ENCODE results near the gene AATK. TPM values are rescaled to one million over a fixed set of nuclear protein-coding genes. Genes with fewer than 3 reads are reported as not detected.

Gene AATK
- total and polyA plus RNA-seq, 10 of the 15 experiments (the other 5 are each of a cell fraction or from before 2014, with no cell fraction given), result 0.04 TPM; not detected in 9

- Histone ChIP-seq H3K79me2 (ENCODE audit: control insufficient read depth, insufficient read depth, low read length) (no peaks in the 10 kb centered on the region), H3K4me3 (no peak overlapping the region), H3K27ac (ENCODE audit: control insufficient read depth, insufficient read depth) (no peak overlapping the region), H3K4me1 (ENCODE audit: control insufficient read depth, insufficient read depth, low read length) (no peaks in the 10 kb centered on the region), H3K9me3 (replicated peaks; ENCODE audit: control insufficient read depth, insufficient read depth, low read length) (no peaks in the 10 kb centered on the region), H3K36me3 (ENCODE audit: control insufficient read depth in 2 of 2, insufficient read depth in 2 of 2, low read length in 1 of 2) (no peaks in the 10 kb centered on the region), H4K20me1 (ENCODE audit: control insufficient read depth, insufficient read depth) (no peaks in the 10 kb centered on the region), H3K4me2 (ENCODE audit: control insufficient read depth, insufficient read depth) (no peak overlapping the region), H3K27me3 (replicated peaks in 1 of 2; ENCODE audit: control insufficient read depth in 2 of 2, insufficient read depth in 2 of 2, low read length in 1 of 2) (no peaks in the 10 kb centered on the region; a peak in 1 of 4 replicates), H3K9ac (ENCODE audit: control insufficient read depth, insufficient read depth, low read length) (no peak overlapping the region), H2AFZ (ENCODE audit: control insufficient read depth, low read depth, low read length) (no peak overlapping the region)
- POLR2A ChIA-PET, result no interaction called here
- DNase-seq (ENCODE audit: low read depth, low spot score), result no peak
- CTCF ChIA-PET, result no interaction called here
- ATAC-seq, result no peak
- WGBS (ENCODE audit: insufficient coverage, insufficient replicate concordance, low lambda C conversion rate, missing lambda C conversion rate), result 30% methylated on average over 30 of the region's 30 CpGs
- in situ Hi-C loops (cut with MboI), result no loop called here
- intact Hi-C loops (cut with micrococcal nuclease; ENCODE audit: unreplicated experiment), result no loop called here
- SMC1A ChIA-PET (ENCODE audit: uncharacterized antibody, unreplicated experiment), result no interaction called here
- RAD21 ChIA-PET (ENCODE audit: unreplicated experiment), result no interaction called here
- TF ChIP-seq KAT2A (conservative IDR thresholded peaks at IDR 0.05; ENCODE audit: control insufficient read depth, low read depth, low read length) (no peak), SMAD5 (IDR thresholded peaks at IDR 0.05; ENCODE audit: low read depth) (no peak), BCL11A (IDR thresholded peaks at IDR 0.05; ENCODE audit: low read depth, low read length) (no peak), NFXL1 (IDR thresholded peaks at IDR 0.05; ENCODE audit: borderline replicate concordance) (no peak), EGR1 (IDR thresholded peaks at IDR 0.05; ENCODE audit: borderline replicate concordance in 1 of 2, low read depth in 2 of 2, low read length in 2 of 2) (no peak), ASH2L (IDR thresholded peaks at IDR 0.05; ENCODE audit: borderline replicate concordance, low read depth) (no peak), CBX3 (IDR thresholded peaks at IDR 0.05; ENCODE audit: borderline replicate concordance, low read depth) (no peak)
- TF ChIP-seq, protein P1, sequence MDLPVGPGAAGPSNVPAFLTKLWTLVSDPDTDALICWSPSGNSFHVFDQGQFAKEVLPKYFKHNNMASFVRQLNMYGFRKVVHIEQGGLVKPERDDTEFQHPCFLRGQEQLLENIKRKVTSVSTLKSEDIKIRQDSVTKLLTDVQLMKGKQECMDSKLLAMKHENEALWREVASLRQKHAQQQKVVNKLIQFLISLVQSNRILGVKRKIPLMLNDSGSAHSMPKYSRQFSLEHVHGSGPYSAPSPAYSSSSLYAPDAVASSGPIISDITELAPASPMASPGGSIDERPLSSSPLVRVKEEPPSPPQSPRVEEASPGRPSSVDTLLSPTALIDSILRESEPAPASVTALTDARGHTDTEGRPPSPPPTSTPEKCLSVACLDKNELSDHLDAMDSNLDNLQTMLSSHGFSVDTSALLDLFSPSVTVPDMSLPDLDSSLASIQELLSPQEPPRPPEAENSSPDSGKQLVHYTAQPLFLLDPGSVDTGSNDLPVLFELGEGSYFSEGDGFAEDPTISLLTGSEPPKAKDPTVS (IDR thresholded peaks at IDR 0.05; ENCODE audit: low read depth, low read length), result no peak
- TF ChIP-seq, protein P2, sequence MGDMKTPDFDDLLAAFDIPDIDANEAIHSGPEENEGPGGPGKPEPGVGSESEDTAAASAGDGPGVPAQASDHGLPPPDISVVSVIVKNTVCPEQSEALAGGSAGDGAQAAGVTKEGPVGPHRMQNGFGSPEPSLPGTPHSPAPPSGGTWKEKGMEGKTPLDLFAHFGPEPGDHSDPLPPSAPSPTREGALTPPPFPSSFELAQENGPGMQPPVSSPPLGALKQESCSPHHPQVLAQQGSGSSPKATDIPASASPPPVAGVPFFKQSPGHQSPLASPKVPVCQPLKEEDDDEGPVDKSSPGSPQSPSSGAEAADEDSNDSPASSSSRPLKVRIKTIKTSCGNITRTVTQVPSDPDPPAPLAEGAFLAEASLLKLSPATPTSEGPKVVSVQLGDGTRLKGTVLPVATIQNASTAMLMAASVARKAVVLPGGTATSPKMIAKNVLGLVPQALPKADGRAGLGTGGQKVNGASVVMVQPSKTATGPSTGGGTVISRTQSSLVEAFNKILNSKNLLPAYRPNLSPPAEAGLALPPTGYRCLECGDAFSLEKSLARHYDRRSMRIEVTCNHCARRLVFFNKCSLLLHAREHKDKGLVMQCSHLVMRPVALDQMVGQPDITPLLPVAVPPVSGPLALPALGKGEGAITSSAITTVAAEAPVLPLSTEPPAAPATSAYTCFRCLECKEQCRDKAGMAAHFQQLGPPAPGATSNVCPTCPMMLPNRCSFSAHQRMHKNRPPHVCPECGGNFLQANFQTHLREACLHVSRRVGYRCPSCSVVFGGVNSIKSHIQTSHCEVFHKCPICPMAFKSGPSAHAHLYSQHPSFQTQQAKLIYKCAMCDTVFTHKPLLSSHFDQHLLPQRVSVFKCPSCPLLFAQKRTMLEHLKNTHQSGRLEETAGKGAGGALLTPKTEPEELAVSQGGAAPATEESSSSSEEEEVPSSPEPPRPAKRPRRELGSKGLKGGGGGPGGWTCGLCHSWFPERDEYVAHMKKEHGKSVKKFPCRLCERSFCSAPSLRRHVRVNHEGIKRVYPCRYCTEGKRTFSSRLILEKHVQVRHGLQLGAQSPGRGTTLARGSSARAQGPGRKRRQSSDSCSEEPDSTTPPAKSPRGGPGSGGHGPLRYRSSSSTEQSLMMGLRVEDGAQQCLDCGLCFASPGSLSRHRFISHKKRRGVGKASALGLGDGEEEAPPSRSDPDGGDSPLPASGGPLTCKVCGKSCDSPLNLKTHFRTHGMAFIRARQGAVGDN (IDR thresholded peaks at IDR 0.05), result no peak
- FAIRE-seq, result no peak
- no TSS peak for BruUV-seq (replicated peaks)
Observed at GRCh38 chr17:81110488-81111040, 55.5 kb downstream of the AATK start.

Measured in GM12878 (cell line).